GM21825 (cell line): ENCODE results near the gene CH25H.
A peak's percentile ranks its signal among the peaks of the same experiment; 100 is the strongest.
"Not testable (repeated sequence)": the region's sequence is repeated elsewhere in the genome, so short reads cannot be mapped to it uniquely, and the experiment has no call there.

Experiments
- ATAC-seq: cut with Tn5 transposase; IDR thresholded peaks from one replicate; pipeline ENCODE4 v1.9.1; 2021; ENCODE audit warnings: mild to moderate bottlenecking, moderate library complexity; ENCODE audit not compliant: unreplicated experiment

Gene CH25H

GRCh38 chr10:89207181-89207800, at the start of gene CH25H:
TSS of gene CH25H (minus strand) at chr10:89207317. CDS start at chr10:89207292, 25 bp downstream.
- no peak for ATAC-seq

- no peak for ATAC-seq
Observed at GRCh38 chr10:89256340-89256739, 49.2 kb upstream of the CH25H start.

GRCh38 chr10:89255793-89256192, 48.7 kb upstream of the CH25H start:
- ATAC-seq = no peak

- ATAC-seq = not testable (repeated sequence)
Observed at GRCh38 chr10:89255091-89255579, 48.0 kb upstream of the CH25H start.

- no peak for ATAC-seq
Observed at GRCh38 chr10:89252225-89252585, 45.1 kb upstream of the CH25H start.

GRCh38 chr10:89251409-89252224, 44.5 kb upstream of the CH25H start, which contains the start of gene LIPA:
TSS of gene LIPA (minus strand) at chr10:89251775. CDS start at chr10:89247648, 4,127 bp downstream.
- peak; percentile 94 for ATAC-seq

GRCh38 chr10:89250865-89251408, 43.8 kb upstream of the CH25H start:
- peak; percentile 2 for ATAC-seq

- ATAC-seq = no peak
Observed at GRCh38 chr10:89248990-89249389, 41.9 kb upstream of the CH25H start.

GRCh38 chr10:89247623-89248022, 40.5 kb upstream of the CH25H start:
- not testable (repeated sequence) for ATAC-seq

- ATAC-seq = no peak
Observed at GRCh38 chr10:89245802-89246201, 38.7 kb upstream of the CH25H start.

GRCh38 chr10:89242840-89243568, 35.9 kb upstream of the CH25H start:
- no peak for ATAC-seq

- ATAC-seq = no peak
Observed at GRCh38 chr10:89242345-89242684, 35.2 kb upstream of the CH25H start.

GRCh38 chr10:89241486-89242344, 34.6 kb upstream of the CH25H start:
- peak; percentile 35 for ATAC-seq

- ATAC-seq = no peak
Observed at GRCh38 chr10:89241026-89241425, 33.9 kb upstream of the CH25H start.

- no peak for ATAC-seq
Observed at GRCh38 chr10:89240519-89240918, 33.4 kb upstream of the CH25H start.

GRCh38 chr10:89238956-89239644, 32.0 kb upstream of the CH25H start:
- ATAC-seq = no peak

GRCh38 chr10:89237849-89238248, 30.7 kb upstream of the CH25H start:
- ATAC-seq = no peak

GRCh38 chr10:89236226-89236797, 29.2 kb upstream of the CH25H start:
- no peak for ATAC-seq

GRCh38 chr10:89235073-89235798, 28.1 kb upstream of the CH25H start:
- ATAC-seq = no peak
